GM23338 (cell line): ENCODE measurements around the gene EPAS1.

Experiments
- CREB1 ChIP-seq: fragments of 250-450 bp; sonication (Bioruptor Pico); IDR thresholded peaks from 2 replicates; pipeline ENCODE4 v1.5.0; 2020; ENCODE audit warnings: low read depth, mild to moderate bottlenecking, moderate library complexity
- EZH2 ChIP-seq: fragments of 200-600 bp; sonication (generic); IDR thresholded peaks from one replicate; pipeline ENCODE4 v1.8.0; 2017; ENCODE audit warnings: antibody characterized with exemption, mild to moderate bottlenecking, low read depth; ENCODE audit not compliant: unreplicated experiment
- EZH2phosphoT487 ChIP-seq: fragments of 200-600 bp; sonication (generic); IDR thresholded peaks from one replicate; pipeline ENCODE4 v1.8.1; 2018; ENCODE audit warnings: antibody characterized with exemption; ENCODE audit not compliant: unreplicated experiment
- JUNB ChIP-seq: IDR thresholded peaks from one replicate; pipeline ENCODE4 v1.6.1; 2016; ENCODE audit warnings: antibody characterized with exemption; ENCODE audit not compliant: unreplicated experiment
- POLR2AphosphoS5 ChIP-seq: IDR thresholded peaks from 2 replicates; pipeline ENCODE4 v1.6.1; 2016; ENCODE audit warnings: antibody characterized with exemption, low read depth
- STAT1 ChIP-seq: IDR thresholded peaks from one replicate; pipeline ENCODE4 v1.6.1; 2016; ENCODE audit warnings: antibody characterized with exemption; ENCODE audit not compliant: unreplicated experiment
- ZNF114 ChIP-seq: fragments of 250-450 bp; sonication (Bioruptor Pico); IDR thresholded peaks from 2 replicates; pipeline ENCODE4 v1.5.0; 2020; ENCODE audit warnings: mild to moderate bottlenecking, moderate library complexity
- TF ChIP-seq, protein P1 (sequence below), 2 experiments: fragments of 200-600 bp in 1 of 2; sonication (generic) in 1 of 2; conservative IDR thresholded peaks; 2 replicates each; pipeline versions ENCODE4 v1.5.1 to v1.6.1; 2016 to 2017; ENCODE audit warnings: antibody characterized with exemption in 2 of 2, low read depth in 2 of 2, mild to moderate bottlenecking in 2 of 2, moderate library complexity in 1 of 2
- TF ChIP-seq, protein P2 (sequence below): IDR thresholded peaks from one replicate; pipeline ENCODE4 v1.6.1; 2018; ENCODE audit warnings: antibody characterized with exemption; ENCODE audit not compliant: unreplicated experiment
- TF ChIP-seq, protein P3 (sequence below): fragments of 250-450 bp; sonication (Bioruptor Pico); IDR thresholded peaks from 2 replicates; pipeline ENCODE4 v1.5.0; 2020; ENCODE audit warnings: mild to moderate bottlenecking, moderate library complexity
- TF ChIP-seq, protein P4 (sequence below): IDR thresholded peaks from 2 replicates; pipeline ENCODE4 v1.6.1; 2016; ENCODE audit warnings: antibody characterized with exemption

DNA sequence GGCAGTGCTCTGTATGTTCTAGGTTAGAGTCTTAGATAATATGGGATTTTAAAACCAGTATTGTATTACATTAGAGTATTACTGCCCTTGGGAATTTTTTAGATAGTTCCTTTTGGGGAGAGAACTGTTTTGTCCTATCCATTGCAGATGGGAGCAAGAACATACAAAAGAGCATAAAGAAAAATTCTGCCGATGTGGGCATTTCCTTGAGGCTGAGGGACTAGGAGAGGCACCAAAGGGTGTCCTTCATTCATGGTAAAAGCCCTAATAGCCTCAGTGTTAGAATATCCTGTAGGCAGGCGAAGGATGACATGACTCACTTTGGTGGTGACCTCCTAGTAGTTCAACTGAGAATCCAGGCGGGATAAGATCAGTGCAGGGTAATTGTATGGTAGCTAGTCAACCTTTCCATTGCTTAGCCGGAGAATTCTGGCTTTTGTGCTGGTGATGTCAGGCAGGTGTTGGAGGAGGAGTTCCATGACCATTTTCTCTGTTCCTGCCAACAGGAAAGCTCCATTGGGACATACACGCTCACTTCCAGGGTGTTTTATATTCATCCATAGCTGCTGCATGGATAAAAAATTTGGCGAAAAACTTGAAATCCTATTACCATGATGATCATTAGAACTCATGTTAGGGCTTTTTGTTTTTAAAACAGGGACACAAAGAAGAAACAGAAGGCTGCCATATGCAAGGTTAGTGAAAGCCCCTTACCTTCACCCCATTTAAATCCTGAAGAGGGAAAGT lies 28.1 kb downstream of the EPAS1 start:
- TF ChIP-seq, protein P1, sequence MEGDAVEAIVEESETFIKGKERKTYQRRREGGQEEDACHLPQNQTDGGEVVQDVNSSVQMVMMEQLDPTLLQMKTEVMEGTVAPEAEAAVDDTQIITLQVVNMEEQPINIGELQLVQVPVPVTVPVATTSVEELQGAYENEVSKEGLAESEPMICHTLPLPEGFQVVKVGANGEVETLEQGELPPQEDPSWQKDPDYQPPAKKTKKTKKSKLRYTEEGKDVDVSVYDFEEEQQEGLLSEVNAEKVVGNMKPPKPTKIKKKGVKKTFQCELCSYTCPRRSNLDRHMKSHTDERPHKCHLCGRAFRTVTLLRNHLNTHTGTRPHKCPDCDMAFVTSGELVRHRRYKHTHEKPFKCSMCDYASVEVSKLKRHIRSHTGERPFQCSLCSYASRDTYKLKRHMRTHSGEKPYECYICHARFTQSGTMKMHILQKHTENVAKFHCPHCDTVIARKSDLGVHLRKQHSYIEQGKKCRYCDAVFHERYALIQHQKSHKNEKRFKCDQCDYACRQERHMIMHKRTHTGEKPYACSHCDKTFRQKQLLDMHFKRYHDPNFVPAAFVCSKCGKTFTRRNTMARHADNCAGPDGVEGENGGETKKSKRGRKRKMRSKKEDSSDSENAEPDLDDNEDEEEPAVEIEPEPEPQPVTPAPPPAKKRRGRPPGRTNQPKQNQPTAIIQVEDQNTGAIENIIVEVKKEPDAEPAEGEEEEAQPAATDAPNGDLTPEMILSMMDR (conservative IDR thresholded peaks at IDR 0.05; ENCODE audit: low read depth in 2 of 2): no peak
- TF ChIP-seq EZH2 (no peak), POLR2AphosphoS5 (no peak), EZH2phosphoT487 (no peak), CREB1 (CRISPR knock-in tag) (no peak), STAT1 (no peak), JUNB (no peak), ZNF114 (CRISPR knock-in tag) (no peak)
- TF ChIP-seq, protein P2, sequence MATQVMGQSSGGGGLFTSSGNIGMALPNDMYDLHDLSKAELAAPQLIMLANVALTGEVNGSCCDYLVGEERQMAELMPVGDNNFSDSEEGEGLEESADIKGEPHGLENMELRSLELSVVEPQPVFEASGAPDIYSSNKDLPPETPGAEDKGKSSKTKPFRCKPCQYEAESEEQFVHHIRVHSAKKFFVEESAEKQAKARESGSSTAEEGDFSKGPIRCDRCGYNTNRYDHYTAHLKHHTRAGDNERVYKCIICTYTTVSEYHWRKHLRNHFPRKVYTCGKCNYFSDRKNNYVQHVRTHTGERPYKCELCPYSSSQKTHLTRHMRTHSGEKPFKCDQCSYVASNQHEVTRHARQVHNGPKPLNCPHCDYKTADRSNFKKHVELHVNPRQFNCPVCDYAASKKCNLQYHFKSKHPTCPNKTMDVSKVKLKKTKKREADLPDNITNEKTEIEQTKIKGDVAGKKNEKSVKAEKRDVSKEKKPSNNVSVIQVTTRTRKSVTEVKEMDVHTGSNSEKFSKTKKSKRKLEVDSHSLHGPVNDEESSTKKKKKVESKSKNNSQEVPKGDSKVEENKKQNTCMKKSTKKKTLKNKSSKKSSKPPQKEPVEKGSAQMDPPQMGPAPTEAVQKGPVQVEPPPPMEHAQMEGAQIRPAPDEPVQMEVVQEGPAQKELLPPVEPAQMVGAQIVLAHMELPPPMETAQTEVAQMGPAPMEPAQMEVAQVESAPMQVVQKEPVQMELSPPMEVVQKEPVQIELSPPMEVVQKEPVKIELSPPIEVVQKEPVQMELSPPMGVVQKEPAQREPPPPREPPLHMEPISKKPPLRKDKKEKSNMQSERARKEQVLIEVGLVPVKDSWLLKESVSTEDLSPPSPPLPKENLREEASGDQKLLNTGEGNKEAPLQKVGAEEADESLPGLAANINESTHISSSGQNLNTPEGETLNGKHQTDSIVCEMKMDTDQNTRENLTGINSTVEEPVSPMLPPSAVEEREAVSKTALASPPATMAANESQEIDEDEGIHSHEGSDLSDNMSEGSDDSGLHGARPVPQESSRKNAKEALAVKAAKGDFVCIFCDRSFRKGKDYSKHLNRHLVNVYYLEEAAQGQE: no peak
- TF ChIP-seq, protein P3, sequence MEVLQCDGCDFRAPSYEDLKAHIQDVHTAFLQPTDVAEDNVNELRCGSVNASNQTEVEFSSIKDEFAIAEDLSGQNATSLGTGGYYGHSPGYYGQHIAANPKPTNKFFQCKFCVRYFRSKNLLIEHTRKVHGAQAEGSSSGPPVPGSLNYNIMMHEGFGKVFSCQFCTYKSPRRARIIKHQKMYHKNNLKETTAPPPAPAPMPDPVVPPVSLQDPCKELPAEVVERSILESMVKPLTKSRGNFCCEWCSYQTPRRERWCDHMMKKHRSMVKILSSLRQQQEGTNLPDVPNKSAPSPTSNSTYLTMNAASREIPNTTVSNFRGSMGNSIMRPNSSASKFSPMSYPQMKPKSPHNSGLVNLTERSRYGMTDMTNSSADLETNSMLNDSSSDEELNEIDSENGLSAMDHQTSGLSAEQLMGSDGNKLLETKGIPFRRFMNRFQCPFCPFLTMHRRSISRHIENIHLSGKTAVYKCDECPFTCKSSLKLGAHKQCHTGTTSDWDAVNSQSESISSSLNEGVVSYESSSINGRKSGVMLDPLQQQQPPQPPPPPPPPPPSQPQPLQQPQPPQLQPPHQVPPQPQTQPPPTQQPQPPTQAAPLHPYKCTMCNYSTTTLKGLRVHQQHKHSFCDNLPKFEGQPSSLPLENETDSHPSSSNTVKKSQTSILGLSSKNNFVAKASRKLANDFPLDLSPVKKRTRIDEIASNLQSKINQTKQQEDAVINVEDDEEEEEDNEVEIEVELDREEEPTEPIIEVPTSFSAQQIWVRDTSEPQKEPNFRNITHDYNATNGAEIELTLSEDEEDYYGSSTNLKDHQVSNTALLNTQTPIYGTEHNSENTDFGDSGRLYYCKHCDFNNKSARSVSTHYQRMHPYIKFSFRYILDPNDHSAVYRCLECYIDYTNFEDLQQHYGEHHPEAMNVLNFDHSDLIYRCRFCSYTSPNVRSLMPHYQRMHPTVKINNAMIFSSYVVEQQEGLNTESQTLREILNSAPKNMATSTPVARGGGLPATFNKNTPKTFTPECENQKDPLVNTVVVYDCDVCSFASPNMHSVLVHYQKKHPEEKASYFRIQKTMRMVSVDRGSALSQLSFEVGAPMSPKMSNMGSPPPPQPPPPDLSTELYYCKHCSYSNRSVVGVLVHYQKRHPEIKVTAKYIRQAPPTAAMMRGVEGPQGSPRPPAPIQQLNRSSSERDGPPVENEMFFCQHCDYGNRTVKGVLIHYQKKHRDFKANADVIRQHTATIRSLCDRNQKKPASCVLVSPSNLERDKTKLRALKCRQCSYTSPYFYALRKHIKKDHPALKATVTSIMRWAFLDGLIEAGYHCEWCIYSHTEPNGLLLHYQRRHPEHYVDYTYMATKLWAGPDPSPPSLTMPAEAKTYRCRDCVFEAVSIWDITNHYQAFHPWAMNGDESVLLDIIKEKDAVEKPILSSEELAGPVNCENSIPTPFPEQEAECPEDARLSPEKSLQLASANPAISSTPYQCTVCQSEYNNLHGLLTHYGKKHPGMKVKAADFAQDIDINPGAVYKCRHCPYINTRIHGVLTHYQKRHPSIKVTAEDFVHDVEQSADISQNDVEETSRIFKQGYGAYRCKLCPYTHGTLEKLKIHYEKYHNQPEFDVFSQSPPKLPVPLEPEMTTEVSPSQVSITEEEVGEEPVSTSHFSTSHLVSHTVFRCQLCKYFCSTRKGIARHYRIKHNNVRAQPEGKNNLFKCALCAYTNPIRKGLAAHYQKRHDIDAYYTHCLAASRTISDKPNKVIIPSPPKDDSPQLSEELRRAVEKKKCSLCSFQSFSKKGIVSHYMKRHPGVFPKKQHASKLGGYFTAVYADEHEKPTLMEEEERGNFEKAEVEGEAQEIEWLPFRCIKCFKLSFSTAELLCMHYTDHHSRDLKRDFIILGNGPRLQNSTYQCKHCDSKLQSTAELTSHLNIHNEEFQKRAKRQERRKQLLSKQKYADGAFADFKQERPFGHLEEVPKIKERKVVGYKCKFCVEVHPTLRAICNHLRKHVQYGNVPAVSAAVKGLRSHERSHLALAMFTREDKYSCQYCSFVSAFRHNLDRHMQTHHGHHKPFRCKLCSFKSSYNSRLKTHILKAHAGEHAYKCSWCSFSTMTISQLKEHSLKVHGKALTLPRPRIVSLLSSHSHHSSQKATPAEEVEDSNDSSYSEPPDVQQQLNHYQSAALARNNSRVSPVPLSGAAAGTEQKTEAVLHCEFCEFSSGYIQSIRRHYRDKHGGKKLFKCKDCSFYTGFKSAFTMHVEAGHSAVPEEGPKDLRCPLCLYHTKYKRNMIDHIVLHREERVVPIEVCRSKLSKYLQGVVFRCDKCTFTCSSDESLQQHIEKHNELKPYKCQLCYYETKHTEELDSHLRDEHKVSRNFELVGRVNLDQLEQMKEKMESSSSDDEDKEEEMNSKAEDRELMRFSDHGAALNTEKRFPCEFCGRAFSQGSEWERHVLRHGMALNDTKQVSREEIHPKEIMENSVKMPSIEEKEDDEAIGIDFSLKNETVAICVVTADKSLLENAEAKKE (CRISPR knock-in tag): no peak
- TF ChIP-seq, protein P4, sequence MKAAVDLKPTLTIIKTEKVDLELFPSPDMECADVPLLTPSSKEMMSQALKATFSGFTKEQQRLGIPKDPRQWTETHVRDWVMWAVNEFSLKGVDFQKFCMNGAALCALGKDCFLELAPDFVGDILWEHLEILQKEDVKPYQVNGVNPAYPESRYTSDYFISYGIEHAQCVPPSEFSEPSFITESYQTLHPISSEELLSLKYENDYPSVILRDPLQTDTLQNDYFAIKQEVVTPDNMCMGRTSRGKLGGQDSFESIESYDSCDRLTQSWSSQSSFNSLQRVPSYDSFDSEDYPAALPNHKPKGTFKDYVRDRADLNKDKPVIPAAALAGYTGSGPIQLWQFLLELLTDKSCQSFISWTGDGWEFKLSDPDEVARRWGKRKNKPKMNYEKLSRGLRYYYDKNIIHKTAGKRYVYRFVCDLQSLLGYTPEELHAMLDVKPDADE: no peak
